HepG2 (cell line): Measurements from ENCODE around the gene ZNF91. TPM values are rescaled to one million over a fixed set of nuclear protein-coding genes. Genes with fewer than 3 reads are reported as not detected.

Experiments
- HDAC1 ChIP-seq: sonication (generic); formaldehyde crosslinking; IDR thresholded peaks from 2 replicates; pipeline ENCODE4 v1.5.1; 2020; ENCODE audit warnings: mild to moderate bottlenecking, missing genetic modification reagents
- MBD4 ChIP-seq: IDR thresholded peaks from 2 replicates; pipeline ENCODE4 v1.6.1; 2012; ENCODE audit warnings: low read length, inconsistent platforms, borderline replicate concordance
- SALL1 ChIP-seq: sonication (generic); formaldehyde crosslinking; IDR thresholded peaks from 2 replicates; pipeline ENCODE4 v1.8.0; 2022; ENCODE audit warnings: mild to moderate bottlenecking, missing genetic modification reagents
- SMAD3 ChIP-seq: sonication (generic); formaldehyde crosslinking; IDR thresholded peaks from 2 replicates; pipeline ENCODE4 v1.4.0; 2020; ENCODE audit warnings: missing genetic modification reagents
- ZNF143 ChIP-seq: sonication (generic); formaldehyde crosslinking; IDR thresholded peaks from 2 replicates; pipeline ENCODE4 v1.4.0; 2020; ENCODE audit warnings: missing genetic modification reagents
- ZNF569 ChIP-seq: sonication (generic); formaldehyde crosslinking; IDR thresholded peaks from 2 replicates; pipeline ENCODE4 v1.5.0; 2020; ENCODE audit warnings: mild to moderate bottlenecking, missing genetic modification reagents, moderate library complexity, borderline replicate concordance
- ZNF629 ChIP-seq: sonication (generic); formaldehyde crosslinking; conservative IDR thresholded peaks from 2 replicates; pipeline ENCODE4 v1.5.0; 2020; ENCODE audit warnings: missing genetic modification reagents
- polyA plus RNA-seq, 8 experiments: library from polyadenylated mRNA; depleted of rRNA in 3 of 8; stranded (reverse) in 7 of 8; unstranded in 1 of 8; fragments of >200 nt; fragmentation: Illumina TruSeq in 4 of 8; extraction: Trizol in 4 of 8; gene quantifications; 2 replicates each; pipeline versions ENCODE4 v1.2.1 to v1.2.3, GENCODE V29; 2011 to 2016; ENCODE audit warnings: low read depth in 4 of 8, missing spikeins in 1 of 8, mixed read lengths in 1 of 8; ENCODE audit not compliant: insufficient read depth in 1 of 8
- total RNA-seq, 5 experiments: library from RNA; depleted of rRNA; stranded (reverse); fragments of >200 nt; fragmentation: Illumina TruSeq; extraction: Trizol; gene quantifications; 2 replicates each; pipeline ENCODE4 v1.2.3, GENCODE V29; 2016; ENCODE audit warnings: low read depth in 1 of 5
- TF ChIP-seq, protein P1 (sequence below): sonication (generic); formaldehyde crosslinking; IDR thresholded peaks from 2 replicates; pipeline ENCODE4 v1.9.0; 2022; ENCODE audit warnings: missing genetic modification reagents, mild to moderate bottlenecking, borderline replicate concordance
- TF ChIP-seq, protein P2 (sequence below): sonication (generic); formaldehyde crosslinking; IDR thresholded peaks from 2 replicates; pipeline ENCODE4 v1.8.0; 2022; ENCODE audit warnings: mild to moderate bottlenecking, missing genetic modification reagents
- TF ChIP-seq, protein P3 (sequence below): sonication (generic); formaldehyde crosslinking; IDR thresholded peaks from 2 replicates; pipeline ENCODE4 v1.4.0; 2020; ENCODE audit warnings: missing genetic modification reagents, mild to moderate bottlenecking, borderline replicate concordance
- TF ChIP-seq, protein P4 (sequence below): sonication (generic); formaldehyde crosslinking; IDR thresholded peaks from 2 replicates; pipeline ENCODE4 v1.4.0; 2020; ENCODE audit warnings: missing genetic modification reagents, borderline replicate concordance
- TF ChIP-seq, protein P5 (sequence below): IDR thresholded peaks from 2 replicates; pipeline ENCODE4 v1.6.1; 2012; ENCODE audit warnings: low read length, improper control_type of control experiment
- TF ChIP-seq, protein P6 (sequence below): sonication (generic); formaldehyde crosslinking; IDR thresholded peaks from 2 replicates; pipeline ENCODE4 v1.4.0; 2020; ENCODE audit warnings: mild to moderate bottlenecking, low read depth, missing genetic modification reagents

Gene ZNF91
- total and polyA plus RNA-seq, 2 of the 13 experiments (the other 11 are each of a cell fraction or from before 2014, with no cell fraction given), result 19.4 to 21.5 TPM

DNA sequence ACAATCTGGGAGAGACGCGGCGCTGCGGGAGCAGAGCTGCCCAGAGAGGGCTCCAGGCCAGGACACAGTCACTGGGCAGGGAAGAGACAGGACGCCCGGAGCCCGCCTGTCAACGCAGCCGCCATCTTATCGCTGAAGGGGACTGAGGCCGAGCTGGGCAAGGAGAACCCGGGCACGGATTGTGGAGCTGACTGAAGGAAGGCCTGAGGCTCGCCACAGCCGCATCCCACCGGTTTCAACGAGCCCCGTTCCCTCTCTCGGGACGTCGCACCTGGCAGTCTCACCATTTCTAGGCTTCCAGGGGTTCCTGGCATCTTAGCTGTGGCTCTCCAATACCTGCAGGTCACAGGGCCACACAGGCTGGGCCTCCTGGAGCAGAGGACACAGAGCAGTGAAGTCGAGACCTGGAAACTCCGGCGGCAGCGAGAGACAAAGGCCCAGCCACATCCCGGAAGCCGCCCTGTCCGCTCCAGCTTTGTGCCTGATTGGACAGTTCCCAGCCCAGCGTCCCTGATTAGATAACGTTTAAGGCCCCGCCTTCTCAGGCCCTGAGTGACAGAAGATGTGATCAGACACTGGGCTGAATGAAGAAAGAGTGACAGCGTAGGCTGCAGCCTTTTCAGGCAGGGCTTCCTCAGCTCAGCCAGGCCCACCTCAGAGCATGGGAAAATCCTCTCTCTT lies at the start of gene ZNF91 (continued):
- TF ChIP-seq, protein P1, sequence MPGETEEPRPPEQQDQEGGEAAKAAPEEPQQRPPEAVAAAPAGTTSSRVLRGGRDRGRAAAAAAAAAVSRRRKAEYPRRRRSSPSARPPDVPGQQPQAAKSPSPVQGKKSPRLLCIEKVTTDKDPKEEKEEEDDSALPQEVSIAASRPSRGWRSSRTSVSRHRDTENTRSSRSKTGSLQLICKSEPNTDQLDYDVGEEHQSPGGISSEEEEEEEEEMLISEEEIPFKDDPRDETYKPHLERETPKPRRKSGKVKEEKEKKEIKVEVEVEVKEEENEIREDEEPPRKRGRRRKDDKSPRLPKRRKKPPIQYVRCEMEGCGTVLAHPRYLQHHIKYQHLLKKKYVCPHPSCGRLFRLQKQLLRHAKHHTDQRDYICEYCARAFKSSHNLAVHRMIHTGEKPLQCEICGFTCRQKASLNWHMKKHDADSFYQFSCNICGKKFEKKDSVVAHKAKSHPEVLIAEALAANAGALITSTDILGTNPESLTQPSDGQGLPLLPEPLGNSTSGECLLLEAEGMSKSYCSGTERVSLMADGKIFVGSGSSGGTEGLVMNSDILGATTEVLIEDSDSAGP, result peak; percentile 70
- TF ChIP-seq HDAC1 (CRISPR knock-in tag) (peak; percentile 63; the same call in 1 of the 2 replicates), ZNF629 (0 out of 2 replicates have a peak, but pooled peaks have one; percentile 34), ZNF569 (CRISPR knock-in tag) (no peak), SMAD3 (CRISPR knock-in tag) (peak; percentile 62; the same call in 1 of the 2 replicates), SALL1 (CRISPR knock-in tag) (peak; percentile 86), MBD4 (no peak), ZNF143 (CRISPR knock-in tag) (no peak)
- TF ChIP-seq, protein P2, sequence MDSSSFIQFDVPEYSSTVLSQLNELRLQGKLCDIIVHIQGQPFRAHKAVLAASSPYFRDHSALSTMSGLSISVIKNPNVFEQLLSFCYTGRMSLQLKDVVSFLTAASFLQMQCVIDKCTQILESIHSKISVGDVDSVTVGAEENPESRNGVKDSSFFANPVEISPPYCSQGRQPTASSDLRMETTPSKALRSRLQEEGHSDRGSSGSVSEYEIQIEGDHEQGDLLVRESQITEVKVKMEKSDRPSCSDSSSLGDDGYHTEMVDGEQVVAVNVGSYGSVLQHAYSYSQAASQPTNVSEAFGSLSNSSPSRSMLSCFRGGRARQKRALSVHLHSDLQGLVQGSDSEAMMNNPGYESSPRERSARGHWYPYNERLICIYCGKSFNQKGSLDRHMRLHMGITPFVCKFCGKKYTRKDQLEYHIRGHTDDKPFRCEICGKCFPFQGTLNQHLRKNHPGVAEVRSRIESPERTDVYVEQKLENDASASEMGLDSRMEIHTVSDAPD (CRISPR knock-in tag), result no peak
- TF ChIP-seq, protein P3, sequence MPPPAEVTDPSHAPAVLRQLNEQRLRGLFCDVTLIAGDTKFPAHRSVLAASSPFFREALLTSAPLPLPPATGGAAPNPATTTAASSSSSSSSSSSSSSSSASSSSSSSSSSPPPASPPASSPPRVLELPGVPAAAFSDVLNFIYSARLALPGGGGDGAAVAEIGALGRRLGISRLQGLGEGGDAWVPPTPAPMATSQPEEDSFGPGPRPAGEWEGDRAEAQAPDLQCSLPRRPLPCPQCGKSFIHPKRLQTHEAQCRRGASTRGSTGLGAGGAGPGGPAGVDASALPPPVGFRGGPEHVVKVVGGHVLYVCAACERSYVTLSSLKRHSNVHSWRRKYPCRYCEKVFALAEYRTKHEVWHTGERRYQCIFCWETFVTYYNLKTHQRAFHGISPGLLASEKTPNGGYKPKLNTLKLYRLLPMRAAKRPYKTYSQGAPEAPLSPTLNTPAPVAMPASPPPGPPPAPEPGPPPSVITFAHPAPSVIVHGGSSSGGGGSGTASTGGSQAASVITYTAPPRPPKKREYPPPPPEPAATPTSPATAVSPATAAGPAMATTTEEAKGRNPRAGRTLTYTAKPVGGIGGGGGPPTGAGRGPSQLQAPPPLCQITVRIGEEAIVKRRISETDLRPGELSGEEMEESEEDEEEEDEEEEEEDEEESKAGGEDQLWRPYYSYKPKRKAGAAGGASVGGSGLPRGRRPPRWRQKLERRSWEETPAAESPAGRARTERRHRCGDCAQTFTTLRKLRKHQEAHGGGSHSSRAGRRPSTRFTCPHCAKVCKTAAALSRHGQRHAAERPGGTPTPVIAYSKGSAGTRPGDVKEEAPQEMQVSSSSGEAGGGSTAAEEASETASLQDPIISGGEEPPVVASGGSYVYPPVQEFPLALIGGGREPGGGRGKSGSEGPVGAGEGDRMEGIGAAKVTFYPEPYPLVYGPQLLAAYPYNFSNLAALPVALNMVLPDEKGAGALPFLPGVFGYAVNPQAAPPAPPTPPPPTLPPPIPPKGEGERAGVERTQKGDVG, result no peak
- TF ChIP-seq, protein P4, sequence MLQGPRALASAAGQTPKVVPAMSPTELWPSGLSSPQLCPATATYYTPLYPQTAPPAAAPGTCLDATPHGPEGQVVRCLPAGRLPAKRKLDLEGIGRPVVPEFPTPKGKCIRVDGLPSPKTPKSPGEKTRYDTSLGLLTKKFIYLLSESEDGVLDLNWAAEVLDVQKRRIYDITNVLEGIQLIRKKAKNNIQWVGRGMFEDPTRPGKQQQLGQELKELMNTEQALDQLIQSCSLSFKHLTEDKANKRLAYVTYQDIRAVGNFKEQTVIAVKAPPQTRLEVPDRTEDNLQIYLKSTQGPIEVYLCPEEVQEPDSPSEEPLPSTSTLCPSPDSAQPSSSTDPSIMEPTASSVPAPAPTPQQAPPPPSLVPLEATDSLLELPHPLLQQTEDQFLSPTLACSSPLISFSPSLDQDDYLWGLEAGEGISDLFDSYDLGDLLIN (CRISPR knock-in tag), result no peak
- TF ChIP-seq, protein P5, sequence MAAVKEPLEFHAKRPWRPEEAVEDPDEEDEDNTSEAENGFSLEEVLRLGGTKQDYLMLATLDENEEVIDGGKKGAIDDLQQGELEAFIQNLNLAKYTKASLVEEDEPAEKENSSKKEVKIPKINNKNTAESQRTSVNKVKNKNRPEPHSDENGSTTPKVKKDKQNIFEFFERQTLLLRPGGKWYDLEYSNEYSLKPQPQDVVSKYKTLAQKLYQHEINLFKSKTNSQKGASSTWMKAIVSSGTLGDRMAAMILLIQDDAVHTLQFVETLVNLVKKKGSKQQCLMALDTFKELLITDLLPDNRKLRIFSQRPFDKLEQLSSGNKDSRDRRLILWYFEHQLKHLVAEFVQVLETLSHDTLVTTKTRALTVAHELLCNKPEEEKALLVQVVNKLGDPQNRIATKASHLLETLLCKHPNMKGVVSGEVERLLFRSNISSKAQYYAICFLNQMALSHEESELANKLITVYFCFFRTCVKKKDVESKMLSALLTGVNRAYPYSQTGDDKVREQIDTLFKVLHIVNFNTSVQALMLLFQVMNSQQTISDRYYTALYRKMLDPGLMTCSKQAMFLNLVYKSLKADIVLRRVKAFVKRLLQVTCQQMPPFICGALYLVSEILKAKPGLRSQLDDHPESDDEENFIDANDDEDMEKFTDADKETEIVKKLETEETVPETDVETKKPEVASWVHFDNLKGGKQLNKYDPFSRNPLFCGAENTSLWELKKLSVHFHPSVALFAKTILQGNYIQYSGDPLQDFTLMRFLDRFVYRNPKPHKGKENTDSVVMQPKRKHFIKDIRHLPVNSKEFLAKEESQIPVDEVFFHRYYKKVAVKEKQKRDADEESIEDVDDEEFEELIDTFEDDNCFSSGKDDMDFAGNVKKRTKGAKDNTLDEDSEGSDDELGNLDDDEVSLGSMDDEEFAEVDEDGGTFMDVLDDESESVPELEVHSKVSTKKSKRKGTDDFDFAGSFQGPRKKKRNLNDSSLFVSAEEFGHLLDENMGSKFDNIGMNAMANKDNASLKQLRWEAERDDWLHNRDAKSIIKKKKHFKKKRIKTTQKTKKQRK, result 0 out of 2 replicates have a peak, but pooled peaks have one; percentile 35
- TF ChIP-seq, protein P6, sequence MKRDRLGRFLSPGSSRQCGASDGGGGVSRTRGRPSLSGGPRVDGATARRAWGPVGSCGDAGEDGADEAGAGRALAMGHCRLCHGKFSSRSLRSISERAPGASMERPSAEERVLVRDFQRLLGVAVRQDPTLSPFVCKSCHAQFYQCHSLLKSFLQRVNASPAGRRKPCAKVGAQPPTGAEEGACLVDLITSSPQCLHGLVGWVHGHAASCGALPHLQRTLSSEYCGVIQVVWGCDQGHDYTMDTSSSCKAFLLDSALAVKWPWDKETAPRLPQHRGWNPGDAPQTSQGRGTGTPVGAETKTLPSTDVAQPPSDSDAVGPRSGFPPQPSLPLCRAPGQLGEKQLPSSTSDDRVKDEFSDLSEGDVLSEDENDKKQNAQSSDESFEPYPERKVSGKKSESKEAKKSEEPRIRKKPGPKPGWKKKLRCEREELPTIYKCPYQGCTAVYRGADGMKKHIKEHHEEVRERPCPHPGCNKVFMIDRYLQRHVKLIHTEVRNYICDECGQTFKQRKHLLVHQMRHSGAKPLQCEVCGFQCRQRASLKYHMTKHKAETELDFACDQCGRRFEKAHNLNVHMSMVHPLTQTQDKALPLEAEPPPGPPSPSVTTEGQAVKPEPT, result peak; percentile 58; the same call in 1 of the 2 replicates
